ENCODE results near the gene MOB1B.

MOB1B gene

DNA sequence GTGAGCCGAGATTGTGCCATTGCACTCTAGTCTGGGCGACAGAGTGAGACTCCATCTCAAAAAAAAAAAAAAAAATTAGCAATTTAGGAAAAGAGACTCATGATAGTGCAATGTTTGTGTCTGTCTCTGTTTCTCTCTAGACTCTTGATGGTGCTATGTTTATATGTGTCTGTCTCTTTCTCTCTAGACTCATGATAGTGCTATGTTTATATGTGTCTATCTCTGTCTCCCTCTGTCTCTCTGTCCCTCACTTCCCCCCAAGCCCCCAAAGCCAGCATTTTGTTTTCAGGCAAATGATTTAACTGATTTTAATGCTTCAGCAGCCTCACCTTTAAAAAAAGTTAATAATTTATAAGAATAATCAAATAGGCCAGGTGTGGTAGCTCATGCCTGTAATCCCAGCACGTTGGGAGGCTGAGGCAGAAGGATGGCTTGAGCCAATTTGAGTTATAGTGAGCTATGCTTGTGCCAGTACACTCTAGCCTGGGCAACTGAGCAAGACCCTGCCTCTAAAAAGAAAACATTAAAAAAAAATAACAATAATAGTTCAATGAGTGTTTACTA lies 6.9 kb downstream of the MOB1B start:
- DNase-seq (ENCODE audit: low read depth, low spot score), result no peak
- TF ChIP-seq, protein P1, sequence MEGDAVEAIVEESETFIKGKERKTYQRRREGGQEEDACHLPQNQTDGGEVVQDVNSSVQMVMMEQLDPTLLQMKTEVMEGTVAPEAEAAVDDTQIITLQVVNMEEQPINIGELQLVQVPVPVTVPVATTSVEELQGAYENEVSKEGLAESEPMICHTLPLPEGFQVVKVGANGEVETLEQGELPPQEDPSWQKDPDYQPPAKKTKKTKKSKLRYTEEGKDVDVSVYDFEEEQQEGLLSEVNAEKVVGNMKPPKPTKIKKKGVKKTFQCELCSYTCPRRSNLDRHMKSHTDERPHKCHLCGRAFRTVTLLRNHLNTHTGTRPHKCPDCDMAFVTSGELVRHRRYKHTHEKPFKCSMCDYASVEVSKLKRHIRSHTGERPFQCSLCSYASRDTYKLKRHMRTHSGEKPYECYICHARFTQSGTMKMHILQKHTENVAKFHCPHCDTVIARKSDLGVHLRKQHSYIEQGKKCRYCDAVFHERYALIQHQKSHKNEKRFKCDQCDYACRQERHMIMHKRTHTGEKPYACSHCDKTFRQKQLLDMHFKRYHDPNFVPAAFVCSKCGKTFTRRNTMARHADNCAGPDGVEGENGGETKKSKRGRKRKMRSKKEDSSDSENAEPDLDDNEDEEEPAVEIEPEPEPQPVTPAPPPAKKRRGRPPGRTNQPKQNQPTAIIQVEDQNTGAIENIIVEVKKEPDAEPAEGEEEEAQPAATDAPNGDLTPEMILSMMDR (IDR thresholded peaks at IDR 0.05; ENCODE audit: low read depth, low read length), result no peak
- in situ Hi-C loops (cut with HindIII; ENCODE audit: low sequenced_read_pairs), result no loop called here
- no peak overlapping the region for H3K4me3 ChIP-seq (ENCODE audit: low read depth, low read length)

DNA sequence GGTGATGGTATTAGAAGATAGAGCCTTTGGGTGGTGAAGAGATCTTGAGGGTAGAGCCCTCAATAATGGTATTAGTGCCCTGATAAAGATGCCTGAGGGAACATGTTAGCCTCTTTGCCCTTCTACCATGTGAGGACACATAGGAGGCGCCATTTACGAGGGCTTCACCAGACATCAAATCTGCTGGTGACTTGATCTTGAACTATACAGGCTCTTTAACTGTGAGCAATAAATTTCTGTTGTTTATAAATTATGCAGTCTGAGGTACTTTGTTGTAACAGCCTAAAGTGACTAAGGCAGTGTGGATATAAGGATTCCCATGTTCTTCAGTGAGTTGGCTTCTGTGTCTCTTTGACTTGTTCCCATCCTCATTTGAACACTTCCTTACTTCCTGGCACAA lies 11.8 kb downstream of the MOB1B start:
- DNase-seq (ENCODE audit: low read depth, low spot score), result no peak
- TF ChIP-seq, protein P1 (IDR thresholded peaks at IDR 0.05; ENCODE audit: low read depth, low read length), result no peak
- in situ Hi-C loops (cut with HindIII; ENCODE audit: low sequenced_read_pairs), result no loop called here
- H3K4me3 ChIP-seq (ENCODE audit: low read depth, low read length), result no peak overlapping the region

DNA sequence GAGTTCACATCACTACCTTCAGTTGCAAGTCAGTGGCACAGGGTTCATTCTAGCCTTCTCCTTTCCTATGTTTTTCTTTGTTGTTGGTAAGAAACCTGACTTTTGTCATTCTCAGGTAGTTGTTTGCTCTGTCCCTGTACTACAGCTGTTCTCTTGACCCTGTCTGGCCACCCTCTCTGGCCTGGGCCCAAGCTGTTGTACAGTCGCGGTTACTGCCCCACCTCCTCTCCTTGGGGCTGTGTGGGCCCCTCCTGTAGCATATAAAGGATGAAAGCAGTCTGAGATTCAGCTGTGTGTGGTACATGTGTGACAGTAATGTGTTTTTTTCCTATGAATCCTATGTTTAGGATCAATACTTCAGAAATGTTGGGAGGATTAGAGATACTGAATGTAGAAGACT lies 12.5 kb downstream of the MOB1B start:
- H3K4me3 ChIP-seq (ENCODE audit: low read depth, low read length), result no peak overlapping the region
- no peak for DNase-seq (ENCODE audit: low read depth, low spot score)
- in situ Hi-C loops (cut with HindIII; ENCODE audit: low sequenced_read_pairs), result no loop called here
- TF ChIP-seq, protein P1 (IDR thresholded peaks at IDR 0.05; ENCODE audit: low read depth, low read length), result no peak

DNA sequence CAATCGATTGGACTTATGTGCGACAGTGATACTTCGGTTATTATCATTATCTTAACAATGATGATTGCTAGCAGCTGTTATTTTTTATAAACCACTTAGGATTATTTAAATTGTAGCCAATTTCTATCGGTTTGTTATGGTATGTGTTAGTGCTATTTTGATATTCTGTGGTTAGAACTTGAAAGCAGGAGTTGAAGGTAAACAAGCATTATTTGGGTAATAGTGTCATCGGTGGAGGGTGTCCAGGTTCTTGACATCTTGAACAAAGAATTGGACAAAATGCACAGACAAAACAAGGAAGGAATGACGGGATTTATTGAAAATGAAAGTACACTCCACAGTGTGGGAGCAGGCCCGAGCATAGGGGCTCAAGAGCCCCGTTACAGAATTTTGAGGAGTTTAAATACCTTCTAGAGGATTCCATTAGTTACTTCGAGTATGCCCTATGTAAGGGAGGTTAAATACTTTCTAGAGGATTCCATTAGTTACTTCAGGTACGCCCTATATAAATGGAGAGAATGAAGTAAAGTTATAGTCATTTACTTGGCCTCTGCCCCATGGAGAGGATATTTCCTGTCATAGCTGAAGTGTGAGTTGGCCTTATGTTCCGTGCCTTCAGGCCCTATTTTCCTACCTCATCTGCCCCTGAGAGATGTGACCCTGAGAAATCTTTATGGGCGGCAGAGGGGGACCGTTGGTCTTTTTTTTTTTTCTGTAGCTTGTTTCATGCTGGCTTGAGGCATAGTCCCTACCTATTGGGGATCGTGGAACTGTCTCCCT lies 13.1 kb downstream of the MOB1B start:
- in situ Hi-C loops (cut with HindIII; ENCODE audit: low sequenced_read_pairs), result no loop called here
- no peak overlapping the region for H3K4me3 ChIP-seq (ENCODE audit: low read depth, low read length)
- peak; percentile 51 for DNase-seq (ENCODE audit: low read depth, low spot score)
- TF ChIP-seq, protein P1 (IDR thresholded peaks at IDR 0.05; ENCODE audit: low read depth, low read length), result no peak

DNA sequence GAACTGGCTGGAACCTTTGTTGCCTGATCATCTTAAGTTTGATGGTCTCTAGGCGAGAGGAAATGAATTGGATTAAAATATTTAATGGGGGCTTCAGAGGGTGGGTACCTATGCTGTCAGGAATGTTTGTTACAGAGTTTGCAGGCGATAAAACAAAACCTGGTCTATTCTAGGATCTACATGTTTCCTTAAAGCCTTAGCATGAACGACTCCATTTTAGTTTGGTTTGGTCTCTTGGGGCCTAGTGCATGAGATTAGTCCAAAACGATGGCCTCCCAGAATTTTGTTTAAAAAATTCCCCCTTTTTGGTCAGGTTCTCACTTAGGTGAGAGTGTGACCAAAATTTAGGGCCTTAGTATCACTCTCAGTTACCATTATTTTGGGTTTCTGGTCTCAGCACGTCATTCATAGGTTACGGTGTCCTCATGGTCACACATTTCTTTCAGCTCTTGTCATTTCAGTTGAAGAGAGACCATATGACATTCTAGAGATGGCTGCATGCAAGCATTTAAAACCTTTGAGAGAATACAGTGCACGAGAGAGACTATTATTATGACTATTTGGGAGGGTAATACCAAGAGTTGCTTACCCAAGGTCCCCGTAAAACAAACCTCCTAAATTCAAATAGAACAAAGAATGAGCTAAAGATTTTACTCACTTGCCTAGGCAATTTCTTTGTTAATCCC lies 13.8 kb downstream of the MOB1B start:
- no peak overlapping the region for H3K4me3 ChIP-seq (ENCODE audit: low read depth, low read length)
- TF ChIP-seq, protein P1 (IDR thresholded peaks at IDR 0.05; ENCODE audit: low read depth, low read length), result no peak
- DNase-seq (ENCODE audit: low read depth, low spot score), result no peak
- in situ Hi-C loops (cut with HindIII; ENCODE audit: low sequenced_read_pairs), result no loop called here

DNA sequence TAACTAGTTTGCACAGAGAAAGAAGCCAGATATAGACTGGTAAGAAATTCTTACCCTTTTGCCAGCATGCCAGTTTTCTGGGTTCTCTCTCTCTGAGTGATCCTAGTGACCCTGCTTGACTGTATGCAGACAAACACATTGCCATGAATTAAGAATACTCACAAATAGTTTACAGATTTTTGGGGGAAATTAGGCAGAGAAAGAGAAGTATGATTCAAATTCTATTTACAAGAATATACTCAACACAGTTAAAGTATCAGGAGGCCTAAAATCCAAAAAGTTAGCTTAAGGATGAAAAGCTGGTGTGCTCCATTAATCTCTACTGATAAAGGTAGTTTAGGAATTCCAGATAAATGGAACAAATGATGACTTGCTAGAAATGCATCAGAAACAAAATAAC lies 18.4 kb downstream of the MOB1B start:
- H3K4me3 ChIP-seq (ENCODE audit: low read depth, low read length), result no peak overlapping the region
- DNase-seq (ENCODE audit: low read depth, low spot score), result no peak

More for the DNA sequence above, 18.4 kb downstream of the MOB1B start:
- in situ Hi-C loops (cut with HindIII; ENCODE audit: low sequenced_read_pairs), result no loop called here
- TF ChIP-seq, protein P1 (IDR thresholded peaks at IDR 0.05; ENCODE audit: low read depth, low read length), result no peak

Measured in astrocyte of the spinal cord (primary cell).